Heart left ventricle (tissue), 16 donors: Measurements from ENCODE around the gene RINL. TPM values are rescaled to one million over a fixed set of nuclear protein-coding genes. Genes with fewer than 3 reads are reported as not detected.

Experiments
- ATAC-seq, 4 donors: fragments of 200-7000 bp; cut with Tn5 transposase; one replicate each; pipeline ENCODE4 v1.9.1; 2020 to 2022; ENCODE audit warnings: moderate library complexity in 4 of 4, mild to moderate bottlenecking in 3 of 4, moderate number of reproducible peaks in 1 of 4
- DNase-seq, 5 donors: peaks; one replicate each; pipeline ENCODE4 v3.0.0-alpha.2; 2020
- H3K27ac ChIP-seq, 12 donors: fragments of 200-600 bp; sonication (generic) in 4 of 12; one replicate each; pipeline versions ENCODE4 v1.5.0 to v1.8.0; 2016 to 2022; ENCODE audit warnings: mild to moderate bottlenecking in 2 of 12
- H3K27me3 ChIP-seq, 9 donors: fragments of 200-600 bp; sonication (generic) in 2 of 9; one replicate each; pipeline versions ENCODE4 v1.5.1 to v1.8.0; 2016 to 2022; ENCODE audit warnings: mild to moderate bottlenecking in 3 of 9
- H3K36me3 ChIP-seq, 9 donors: fragments of 200-600 bp; sonication (generic) in 2 of 9; one replicate each; pipeline versions ENCODE4 v1.5.0 to v1.8.0; 2018 to 2022; ENCODE audit warnings: mild to moderate bottlenecking in 2 of 9
- H3K4me1 ChIP-seq, 12 donors: fragments of 200-600 bp; sonication (generic) in 4 of 12; one replicate each; pipeline versions ENCODE4 v1.5.0 to v1.8.0; 2016 to 2022; ENCODE audit warnings: mild to moderate bottlenecking in 3 of 12
- H3K4me3 ChIP-seq, 12 donors: fragments of 200-600 bp; sonication (generic) in 4 of 12; one replicate each; pipeline versions ENCODE4 v1.5.0 to v1.8.0; 2017 to 2022; ENCODE audit warnings: mild to moderate bottlenecking in 9 of 12, moderate library complexity in 4 of 12
- H3K9me3 ChIP-seq, 12 donors: fragments of 200-600 bp; sonication (generic) in 4 of 12; one replicate each; pipeline versions ENCODE4 v1.5.0 to v1.8.0; 2016 to 2022; ENCODE audit warnings: mild to moderate bottlenecking in 1 of 12
- CTCF ChIP-seq, 12 donors: fragments of 200-600 bp; sonication (generic) in 4 of 12; IDR thresholded peaks; one replicate each; pipeline versions ENCODE4 v1.5.0 to v1.8.0; 2018 to 2022; ENCODE audit warnings: antibody characterized with exemption in 12 of 12, mild to moderate bottlenecking in 5 of 12
- POLR2A ChIP-seq, 2 donors: fragments of 450-650 bp; IDR thresholded peaks; one replicate each; pipeline ENCODE4 v1.6.1; 2017; ENCODE audit warnings: antibody characterized with exemption in 2 of 2, mild to moderate bottlenecking in 2 of 2, moderate library complexity in 2 of 2
- WGBS, 4 donors: extraction: QIAGEN DNeasy Blood & Tissue Kit in 2 of 4; methylation state at CpG; one replicate each; pipeline versions ENCODE4 v1.1.5 to v1.1.7; 2013 to 2018; 5-methylcytosine and 5-hydroxymethylcytosine counted together
- intact Hi-C, 10 donors: fragments of 100-400 bp; cut with DNase I; formaldehyde crosslinking; loops; one replicate each; pipeline versions ENCODE4 v1.11.1 to v1.14.2; 2022
- polyA plus RNA-seq, 2 donors: library from polyadenylated mRNA; stranded (reverse); fragments of 200-250 nt; gene quantifications; one replicate each; pipeline ENCODE4 v1.2.3, GENCODE V29; 2013
- total RNA-seq, 9 donors: library from RNA; depleted of rRNA in 2 of 9; stranded (reverse); fragments of >200 nt in 2 of 9; fragmentation: NEBNext Ultra II Directional in 3 of 9; extraction: Animal tissue kit (Norgen Biotek cat#: 25700) in 3 of 9; gene quantifications; one replicate each; pipeline versions ENCODE4 v1.1.0 to v1.2.4, GENCODE V29; 2016 to 2023
- donor health status: ischemic (EF 13 %, LVEDD 7.1; RV severe dilation, severe dysfunction).
- donor health status: healthy with polysubstance abuse.
- donor health status: DM: no; HTN: yes; CAD: no.
- donor health status: DM: no; HTN: no; CAD: no.
- donor health status: ischemic (EF 25% LVEDD 6.9; RV normal size, moderate dysfunction).
- donor health status: ischemic (EF 25% LVEDD 5.7; RV mildly dilated, moderate dysfunction).
- donor health status: healthy.
- donor health status: DM: yes; HTN: yes; CAD: no.
- donor health status: ischemic (EF 35%, LVEDD 5.7; RV mildly dilated, moderate dysfunction).
- donor health status: nonischemic (EF 11% LVEDD 7.7; RV severe dilation, severe dysfunction).
- donor health status: DM: yes; HTN: yes; CAD: no.
- donor health status: PGD.
- donor health status: ischemic (EF 29% LVEDD 5.4; RV normal size, mild dysfunction).
- donor health status: nonischemic (EF 23%, LVEDD 6.1; RV moderate dilation, normal function).

RINL gene
- total and polyA plus RNA-seq, 11 donors: 1.6 to 11.3 (median 4.3) TPM

GRCh38 chr19:38921420-38922274 is 43.6 kb upstream of the RINL start:
- Histone ChIP-seq H3K4me3 (no peak overlapping the region), H3K9me3 (no peaks in the 10 kb centered on the region), H3K27ac (no peak overlapping the region), H3K27me3 (no peaks in the 10 kb centered on the region), H3K36me3 (peaks cover 0 to 42% (median 31%) of the 10 kb centered on the region in 9 donors), H3K4me1 (no peaks in the 10 kb centered on the region)
- DNase-seq (peak in 1 of 5 donors; percentile 14), ATAC-seq (no peak)
- WGBS, 4 donors: 85 to 94% (median 90%) methylated on average over 12 to 20 of the region's 20 CpGs
- intact Hi-C loops: loop anchor here in 4 of 10 donors (10.0 kb wide), 6 partner anchors 87 to 527 kb away; partner anchors contain the start of genes ECH1 (in 1 of the 4) and FAM98C (in 1 of the 4)
- TF ChIP-seq POLR2A (IDR thresholded peaks at IDR 0.05) (no peak), CTCF (IDR thresholded peaks at IDR 0.05) (no peak)

GRCh38 chr19:38920602-38921419 is 42.7 kb upstream of the RINL start:
- H3K4me1 ChIP-seq: no peaks in the 10 kb centered on the region
- intact Hi-C loops: loop anchor here in 4 of 10 donors (10.0 kb wide), 6 partner anchors 86 to 526 kb away; partner anchors contain the start of genes ECH1 (in 1 of the 4) and FAM98C (in 1 of the 4)
- H3K36me3 ChIP-seq: peaks cover 0 to 39% (median 29%) of the 10 kb centered on the region in 9 donors
- H3K4me3 ChIP-seq: no peak overlapping the region
- TF ChIP-seq CTCF (IDR thresholded peaks at IDR 0.05) (no peak), POLR2A (IDR thresholded peaks at IDR 0.05) (no peak)
- H3K27ac ChIP-seq: no peak overlapping the region
- H3K27me3 ChIP-seq: no peaks in the 10 kb centered on the region
- DNase-seq (no peak), ATAC-seq (no peak)
- WGBS, 4 donors: 67 to 76% (median 74%) methylated on average over 14 of the region's 14 CpGs
- no peaks in the 10 kb centered on the region for H3K9me3 ChIP-seq

- no peaks in the 10 kb centered on the region for H3K4me1 ChIP-seq
- H3K27ac ChIP-seq: no peak overlapping the region
- TF ChIP-seq POLR2A (IDR thresholded peaks at IDR 0.05) (no peak), CTCF (IDR thresholded peaks at IDR 0.05) (no peak)
- intact Hi-C loops: loop anchor here in 4 of 10 donors (10.0 kb wide), 6 partner anchors 85 to 525 kb away; partner anchors contain the start of genes ECH1 (in 1 of the 4) and FAM98C (in 1 of the 4)
- peak in 1 of 5 donors; percentile 24 for DNase-seq
- no peaks in the 10 kb centered on the region for H3K27me3 ChIP-seq
- no peaks in the 10 kb centered on the region for H3K9me3 ChIP-seq
- no peak overlapping the region for H3K4me3 ChIP-seq
- no peak for ATAC-seq
- 60 to 73% (median 69%) methylated on average over 19 to 21 of the region's 21 CpGs for WGBS, 4 donors
- peaks cover 0 to 31% (median 21%) of the 10 kb centered on the region in 9 donors for H3K36me3 ChIP-seq
Observed at GRCh38 chr19:38919837-38920601, 41.9 kb upstream of the RINL start.
